Measurements from ENCODE around the gene FCRL4. TPM values are rescaled to one million over a fixed set of nuclear protein-coding genes. Genes with fewer than 3 reads are reported as not detected.

Gene FCRL4
- total and polyA plus RNA-seq, 11 donors: not detected

GRCh38 chr1:157628773-157629172 lies 30.9 kb upstream of the FCRL4 start:
- WGBS, 4 donors: 91 to 98% (median 93%) methylated on average over 1 of the region's 1 CpG

GRCh38 chr1:157626099-157626498 lies 28.2 kb upstream of the FCRL4 start:
- no peak overlapping the region for H3K4me3 ChIP-seq
- no peak for DNase-seq
- TF ChIP-seq POLR2A (IDR thresholded peaks at IDR 0.05): no peak
- TF ChIP-seq CTCF (IDR thresholded peaks at IDR 0.05): no peak
- no peaks in the 10 kb centered on the region for H3K36me3 ChIP-seq
- ATAC-seq: no peak
- 6 to 30% (median 23%) methylated on average over 2 of the region's 2 CpGs for WGBS, 4 donors
- no peaks in the 10 kb centered on the region for H3K4me1 ChIP-seq
- H3K9me3 ChIP-seq: no peaks in the 10 kb centered on the region
- intact Hi-C loops (cut with DNase I): no loop called here
- H3K27ac ChIP-seq: no peak overlapping the region
- H3K27me3 ChIP-seq: peaks cover 0 to 34% (median 0%) of the 10 kb centered on the region in 9 donors

More at GRCh38 chr1:157628773-157629172, 30.9 kb upstream of the FCRL4 start:
- ATAC-seq (no peak), DNase-seq (no peak)
- no peaks in the 10 kb centered on the region for H3K4me1 ChIP-seq
- no peak overlapping the region for H3K27ac ChIP-seq
- TF ChIP-seq CTCF (IDR thresholded peaks at IDR 0.05) (no peak), POLR2A (IDR thresholded peaks at IDR 0.05) (no peak)
- intact Hi-C loops (cut with DNase I): no loop called here
- no peaks in the 10 kb centered on the region for H3K9me3 ChIP-seq
- H3K27me3 ChIP-seq: peaks cover 0 to 27% (median 0%) of the 10 kb centered on the region in 9 donors
- H3K36me3 ChIP-seq: no peaks in the 10 kb centered on the region
- no peak overlapping the region for H3K4me3 ChIP-seq

- peaks cover 0 to 34% (median 0%) of the 10 kb centered on the region in 9 donors for H3K27me3 ChIP-seq
- intact Hi-C loops (cut with DNase I): no loop called here
- no peak for DNase-seq
- no peak for ATAC-seq
- H3K4me3 ChIP-seq: no peak overlapping the region
- no peaks in the 10 kb centered on the region for H3K36me3 ChIP-seq
- 48 to 65% (median 58%) methylated on average over 2 of the region's 2 CpGs for WGBS, 4 donors
- H3K4me1 ChIP-seq: no peaks in the 10 kb centered on the region
- H3K9me3 ChIP-seq: no peaks in the 10 kb centered on the region
- no peak overlapping the region for H3K27ac ChIP-seq
- TF ChIP-seq CTCF (IDR thresholded peaks at IDR 0.05) (no peak), POLR2A (IDR thresholded peaks at IDR 0.05) (no peak)
Observed at GRCh38 chr1:157624471-157624870, 26.6 kb upstream of the FCRL4 start.

- no peak for TF ChIP-seq CTCF (IDR thresholded peaks at IDR 0.05)
- TF ChIP-seq POLR2A (IDR thresholded peaks at IDR 0.05): no peak
- 78 to 85% (median 83%) methylated on average over 5 of the region's 5 CpGs for WGBS, 4 donors
- peaks cover 0 to 28% (median 0%) of the 10 kb centered on the region in 9 donors for H3K27me3 ChIP-seq
- no peaks in the 10 kb centered on the region for H3K36me3 ChIP-seq
- ATAC-seq (no peak), DNase-seq (no peak)
- intact Hi-C loops (cut with DNase I): no loop called here
- H3K27ac ChIP-seq: no peak overlapping the region
- H3K9me3 ChIP-seq: no peaks in the 10 kb centered on the region
- no peaks in the 10 kb centered on the region for H3K4me1 ChIP-seq
- no peak overlapping the region for H3K4me3 ChIP-seq
Observed at GRCh38 chr1:157622471-157622870, 24.6 kb upstream of the FCRL4 start.

Measured in heart left ventricle (tissue), 16 donors.